GM12873 (cell line): Measurements from ENCODE around the gene ICAM2.

Source experiments
- CTCF ChIP-seq: IDR thresholded peaks from 2 replicates; pipeline ENCODE4 v1.5.1; 2012; ENCODE audit warnings: low read depth, mild to moderate bottlenecking, moderate library complexity, low read length, control low read depth; ENCODE audit not compliant: insufficient read depth; ENCODE audit errors: missing control alignments

The ICAM2 gene

GRCh38 chr17:63961355-63962212, 58.8 kb downstream of the ICAM2 start:
- no peak for TF ChIP-seq CTCF

- no peak for TF ChIP-seq CTCF
These were observed 60.0 kb downstream of the ICAM2 start for GRCh38 chr17:63960430-63960829.

- no peak for TF ChIP-seq CTCF
These were observed 60.4 kb downstream of the ICAM2 start for GRCh38 chr17:63960006-63960405.

- no peak for TF ChIP-seq CTCF
These were observed 64.0 kb downstream of the ICAM2 start for GRCh38 chr17:63956296-63956920.

GRCh38 chr17:63955791-63956190, 64.6 kb downstream of the ICAM2 start:
- TF ChIP-seq CTCF, result no peak

- peak; percentile 2 for TF ChIP-seq CTCF
These were observed 65.2 kb downstream of the ICAM2 start for GRCh38 chr17:63955232-63955631.

- TF ChIP-seq CTCF, result no peak
These were observed 65.9 kb downstream of the ICAM2 start for GRCh38 chr17:63954402-63955063.
